GM12872 (cell line): ENCODE measurements around the gene NHS.

Experiments used
- CTCF ChIP-seq: IDR thresholded peaks from 3 replicates; pipeline ENCODE4 v1.5.1; 2011; ENCODE audit warnings: low read depth, mild to moderate bottlenecking, low read length, moderate library complexity; ENCODE audit not compliant: insufficient read depth

The NHS gene

GRCh38 chrX:17621566-17622270, 246.7 kb downstream of the NHS start:
- TF ChIP-seq CTCF = no peak

- TF ChIP-seq CTCF = no peak
Observed at GRCh38 chrX:17622331-17622730, 247.3 kb downstream of the NHS start.

- TF ChIP-seq CTCF = no peak
Observed at GRCh38 chrX:17623750-17624149, 248.8 kb downstream of the NHS start.

- TF ChIP-seq CTCF = no peak
Observed at GRCh38 chrX:17627026-17627425, 252.0 kb downstream of the NHS start.

GRCh38 chrX:17628976-17629375, 254.0 kb downstream of the NHS start:
- TF ChIP-seq CTCF = no peak

- TF ChIP-seq CTCF = no peak
Observed at GRCh38 chrX:17629519-17629918, 254.5 kb downstream of the NHS start.

- no peak for TF ChIP-seq CTCF
Observed at GRCh38 chrX:17631647-17632046, 256.6 kb downstream of the NHS start.
